GM23338 (cell line): ENCODE results near the gene TRMT10B.

Experiments
- CREB1 ChIP-seq: fragments of 250-450 bp; sonication (Bioruptor Pico); IDR thresholded peaks from 2 replicates; pipeline ENCODE4 v1.5.0; 2020; ENCODE audit warnings: low read depth, mild to moderate bottlenecking, moderate library complexity
- EZH2 ChIP-seq: fragments of 200-600 bp; sonication (generic); IDR thresholded peaks from one replicate; pipeline ENCODE4 v1.8.0; 2017; ENCODE audit warnings: antibody characterized with exemption, mild to moderate bottlenecking, low read depth; ENCODE audit not compliant: unreplicated experiment
- EZH2phosphoT487 ChIP-seq: fragments of 200-600 bp; sonication (generic); IDR thresholded peaks from one replicate; pipeline ENCODE4 v1.8.1; 2018; ENCODE audit warnings: antibody characterized with exemption; ENCODE audit not compliant: unreplicated experiment
- POLR2AphosphoS5 ChIP-seq: IDR thresholded peaks from 2 replicates; pipeline ENCODE4 v1.6.1; 2016; ENCODE audit warnings: antibody characterized with exemption, low read depth
- ZNF462 ChIP-seq: fragments of 250-450 bp; sonication (Bioruptor Pico); IDR thresholded peaks from 2 replicates; pipeline ENCODE4 v1.5.0; 2020; ENCODE audit warnings: mild to moderate bottlenecking, moderate library complexity
- TF ChIP-seq, protein P1 (sequence below), 2 experiments: fragments of 200-600 bp in 1 of 2; sonication (generic) in 1 of 2; conservative IDR thresholded peaks; 2 replicates each; pipeline versions ENCODE4 v1.5.1 to v1.6.1; 2016 to 2017; ENCODE audit warnings: antibody characterized with exemption in 2 of 2, low read depth in 2 of 2, mild to moderate bottlenecking in 2 of 2, moderate library complexity in 1 of 2
- TF ChIP-seq, protein P2 (sequence below): IDR thresholded peaks from one replicate; pipeline ENCODE4 v1.6.1; 2018; ENCODE audit warnings: antibody characterized with exemption; ENCODE audit not compliant: unreplicated experiment

DNA sequence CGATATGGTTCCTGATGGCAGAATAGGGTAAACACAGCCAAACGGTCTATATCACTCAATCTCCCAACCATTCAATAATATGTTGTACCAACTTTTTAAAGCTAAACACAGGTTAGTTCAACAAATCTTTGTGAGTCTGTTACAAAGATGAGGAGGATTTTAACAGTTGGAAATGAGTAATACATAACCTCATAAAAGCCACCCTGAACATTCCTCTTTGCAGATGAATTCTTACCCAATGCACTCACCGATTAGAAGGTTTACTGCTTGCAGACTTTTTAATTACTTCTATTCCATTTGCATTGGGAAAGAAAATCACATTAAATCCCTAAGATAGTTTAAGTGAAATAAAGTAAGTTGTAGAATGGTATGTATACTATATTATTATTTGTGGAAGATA is 23.3 kb upstream of the TRMT10B start:
- TF ChIP-seq POLR2AphosphoS5 = no peak
- TF ChIP-seq, protein P1, sequence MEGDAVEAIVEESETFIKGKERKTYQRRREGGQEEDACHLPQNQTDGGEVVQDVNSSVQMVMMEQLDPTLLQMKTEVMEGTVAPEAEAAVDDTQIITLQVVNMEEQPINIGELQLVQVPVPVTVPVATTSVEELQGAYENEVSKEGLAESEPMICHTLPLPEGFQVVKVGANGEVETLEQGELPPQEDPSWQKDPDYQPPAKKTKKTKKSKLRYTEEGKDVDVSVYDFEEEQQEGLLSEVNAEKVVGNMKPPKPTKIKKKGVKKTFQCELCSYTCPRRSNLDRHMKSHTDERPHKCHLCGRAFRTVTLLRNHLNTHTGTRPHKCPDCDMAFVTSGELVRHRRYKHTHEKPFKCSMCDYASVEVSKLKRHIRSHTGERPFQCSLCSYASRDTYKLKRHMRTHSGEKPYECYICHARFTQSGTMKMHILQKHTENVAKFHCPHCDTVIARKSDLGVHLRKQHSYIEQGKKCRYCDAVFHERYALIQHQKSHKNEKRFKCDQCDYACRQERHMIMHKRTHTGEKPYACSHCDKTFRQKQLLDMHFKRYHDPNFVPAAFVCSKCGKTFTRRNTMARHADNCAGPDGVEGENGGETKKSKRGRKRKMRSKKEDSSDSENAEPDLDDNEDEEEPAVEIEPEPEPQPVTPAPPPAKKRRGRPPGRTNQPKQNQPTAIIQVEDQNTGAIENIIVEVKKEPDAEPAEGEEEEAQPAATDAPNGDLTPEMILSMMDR (conservative IDR thresholded peaks at IDR 0.05; ENCODE audit: low read depth in 2 of 2) = no peak
- no peak for TF ChIP-seq EZH2phosphoT487
- no peak for TF ChIP-seq EZH2
- TF ChIP-seq ZNF462 (CRISPR knock-in tag) = no peak
- no peak for TF ChIP-seq CREB1 (CRISPR knock-in tag)
- TF ChIP-seq, protein P2, sequence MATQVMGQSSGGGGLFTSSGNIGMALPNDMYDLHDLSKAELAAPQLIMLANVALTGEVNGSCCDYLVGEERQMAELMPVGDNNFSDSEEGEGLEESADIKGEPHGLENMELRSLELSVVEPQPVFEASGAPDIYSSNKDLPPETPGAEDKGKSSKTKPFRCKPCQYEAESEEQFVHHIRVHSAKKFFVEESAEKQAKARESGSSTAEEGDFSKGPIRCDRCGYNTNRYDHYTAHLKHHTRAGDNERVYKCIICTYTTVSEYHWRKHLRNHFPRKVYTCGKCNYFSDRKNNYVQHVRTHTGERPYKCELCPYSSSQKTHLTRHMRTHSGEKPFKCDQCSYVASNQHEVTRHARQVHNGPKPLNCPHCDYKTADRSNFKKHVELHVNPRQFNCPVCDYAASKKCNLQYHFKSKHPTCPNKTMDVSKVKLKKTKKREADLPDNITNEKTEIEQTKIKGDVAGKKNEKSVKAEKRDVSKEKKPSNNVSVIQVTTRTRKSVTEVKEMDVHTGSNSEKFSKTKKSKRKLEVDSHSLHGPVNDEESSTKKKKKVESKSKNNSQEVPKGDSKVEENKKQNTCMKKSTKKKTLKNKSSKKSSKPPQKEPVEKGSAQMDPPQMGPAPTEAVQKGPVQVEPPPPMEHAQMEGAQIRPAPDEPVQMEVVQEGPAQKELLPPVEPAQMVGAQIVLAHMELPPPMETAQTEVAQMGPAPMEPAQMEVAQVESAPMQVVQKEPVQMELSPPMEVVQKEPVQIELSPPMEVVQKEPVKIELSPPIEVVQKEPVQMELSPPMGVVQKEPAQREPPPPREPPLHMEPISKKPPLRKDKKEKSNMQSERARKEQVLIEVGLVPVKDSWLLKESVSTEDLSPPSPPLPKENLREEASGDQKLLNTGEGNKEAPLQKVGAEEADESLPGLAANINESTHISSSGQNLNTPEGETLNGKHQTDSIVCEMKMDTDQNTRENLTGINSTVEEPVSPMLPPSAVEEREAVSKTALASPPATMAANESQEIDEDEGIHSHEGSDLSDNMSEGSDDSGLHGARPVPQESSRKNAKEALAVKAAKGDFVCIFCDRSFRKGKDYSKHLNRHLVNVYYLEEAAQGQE = no peak
